HG03175 (cell line): Measurements from ENCODE around the gene CEP112.

Source experiments
- ATAC-seq: cut with Tn5 transposase; IDR thresholded peaks from one replicate; pipeline ENCODE4 v1.9.1; 2021; ENCODE audit warnings: mild to moderate bottlenecking, moderate library complexity; ENCODE audit not compliant: unreplicated experiment

CEP112 gene

DNA sequence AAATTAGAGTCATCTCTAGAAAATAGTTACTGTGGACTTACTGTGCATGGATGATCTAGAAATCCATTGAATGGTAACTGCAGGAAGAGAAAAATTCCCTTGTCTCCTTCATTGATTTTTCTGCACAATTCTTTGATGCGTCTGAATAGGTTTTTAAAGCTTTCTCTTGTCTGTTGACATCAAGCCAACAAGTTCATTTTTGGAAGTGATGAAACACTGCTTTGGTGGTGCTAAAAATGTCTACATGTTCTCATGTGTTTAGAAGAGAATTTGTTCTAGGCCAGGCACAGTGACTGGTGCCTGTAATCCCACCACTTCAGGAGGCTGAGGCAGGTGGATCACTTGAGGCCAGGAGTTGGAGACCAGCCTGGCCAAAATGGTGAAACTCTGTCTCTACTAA is 573.4 kb downstream of the CEP112 start:
- ATAC-seq, result no peak

- no peak for ATAC-seq
Observed at GRCh38 chr17:65617496-65617895, 574.4 kb downstream of the CEP112 start.

GRCh38 chr17:65609749-65610148 is 582.2 kb downstream of the CEP112 start:
- ATAC-seq, result no peak

DNA sequence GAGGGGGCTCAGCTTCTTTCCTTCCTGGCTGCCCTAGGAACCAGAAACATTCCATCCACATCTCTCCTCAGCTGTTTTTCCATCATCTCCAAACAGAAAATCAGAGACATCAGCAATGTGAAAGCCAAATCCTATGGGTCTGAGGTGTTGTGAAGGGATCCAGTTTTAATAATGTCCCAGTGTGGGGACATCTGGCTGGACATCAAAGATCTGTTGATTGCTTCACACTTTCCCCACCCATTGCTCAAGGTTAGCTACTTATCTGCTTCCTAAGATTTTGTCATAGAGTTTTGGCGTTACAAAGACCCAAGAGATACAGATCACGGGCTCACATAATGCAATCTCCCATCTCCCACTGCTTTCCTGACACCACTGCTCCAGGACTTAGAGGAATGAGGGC is 582.6 kb downstream of the CEP112 start:
- ATAC-seq, result no peak

- no peak for ATAC-seq
Observed at GRCh38 chr17:65604070-65604469, 587.9 kb downstream of the CEP112 start.

DNA sequence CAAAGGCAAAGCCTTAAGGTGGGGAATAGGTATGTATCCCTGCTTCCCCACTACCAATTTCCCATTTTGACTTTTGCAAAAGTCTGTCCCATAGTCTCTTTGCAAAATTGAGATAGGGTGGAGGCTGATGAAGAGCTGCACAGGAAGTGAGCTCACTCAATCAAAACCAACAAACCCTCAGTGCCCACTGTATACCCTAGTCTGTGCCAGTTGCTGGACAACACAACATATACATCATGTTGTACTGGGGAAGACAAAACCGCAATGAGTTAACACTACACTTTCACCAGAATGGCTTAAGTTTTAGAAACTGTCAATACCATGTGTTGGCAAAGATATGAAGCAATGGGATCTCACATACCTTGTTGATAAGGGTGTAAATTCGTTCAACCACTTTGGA is 590.1 kb downstream of the CEP112 start:
- ATAC-seq, result no peak

GRCh38 chr17:65601145-65601544 is 590.8 kb downstream of the CEP112 start:
- no peak for ATAC-seq

DNA sequence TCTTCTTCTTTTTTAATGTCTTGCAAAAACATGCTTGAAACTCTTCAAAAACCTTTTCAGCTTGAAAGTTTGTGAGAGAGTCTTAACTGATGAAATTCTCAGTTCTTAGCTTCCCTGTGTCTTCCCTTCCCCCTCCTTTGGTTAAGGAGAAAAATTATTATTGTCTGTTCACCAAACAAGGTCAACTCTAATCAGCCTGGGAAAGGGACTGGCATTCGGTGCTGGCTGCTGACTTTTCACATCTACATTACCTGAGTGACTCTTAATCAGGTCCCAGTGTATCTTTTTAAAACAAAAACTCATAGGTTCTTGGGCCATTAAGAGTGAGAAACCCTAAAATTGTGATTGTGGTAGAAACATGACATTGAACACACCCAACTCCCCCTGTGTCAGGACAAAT is 591.4 kb downstream of the CEP112 start:
- no peak for ATAC-seq

- ATAC-seq, result no peak
Observed at GRCh38 chr17:65599650-65600049, 592.3 kb downstream of the CEP112 start.

- no peak for ATAC-seq
Observed at GRCh38 chr17:65598746-65599145, 593.2 kb downstream of the CEP112 start.

DNA sequence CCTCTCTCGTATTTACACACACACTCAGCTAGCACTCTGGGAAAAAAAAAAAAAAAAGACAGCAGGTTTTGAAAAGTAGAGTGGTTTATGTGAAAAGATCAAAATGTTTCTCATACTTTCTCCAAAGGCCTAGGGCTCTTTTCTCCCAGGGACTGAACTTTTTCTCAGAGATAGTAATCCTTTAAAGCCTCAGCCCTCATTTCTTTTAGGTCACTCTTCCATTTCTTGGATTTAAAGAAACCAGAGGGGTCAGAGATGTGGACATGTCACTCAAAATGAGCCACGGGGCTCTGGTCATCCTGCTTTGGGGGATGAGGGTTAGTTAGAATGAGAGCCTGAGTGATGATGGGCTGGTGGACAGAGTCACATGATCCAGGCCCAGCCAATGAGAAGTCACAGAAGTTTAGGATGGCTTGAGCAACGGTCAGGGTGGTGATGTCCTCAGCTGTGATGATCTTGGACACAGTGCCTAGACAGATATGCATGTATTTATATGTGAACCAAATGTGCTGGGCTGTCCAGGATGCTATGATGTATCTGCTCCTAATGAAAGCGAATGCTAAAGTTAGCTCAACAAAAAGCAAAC is 596.8 kb downstream of the CEP112 start:
- no peak for ATAC-seq

- no peak for ATAC-seq
Observed at GRCh38 chr17:65593855-65594845, 597.8 kb downstream of the CEP112 start.

DNA sequence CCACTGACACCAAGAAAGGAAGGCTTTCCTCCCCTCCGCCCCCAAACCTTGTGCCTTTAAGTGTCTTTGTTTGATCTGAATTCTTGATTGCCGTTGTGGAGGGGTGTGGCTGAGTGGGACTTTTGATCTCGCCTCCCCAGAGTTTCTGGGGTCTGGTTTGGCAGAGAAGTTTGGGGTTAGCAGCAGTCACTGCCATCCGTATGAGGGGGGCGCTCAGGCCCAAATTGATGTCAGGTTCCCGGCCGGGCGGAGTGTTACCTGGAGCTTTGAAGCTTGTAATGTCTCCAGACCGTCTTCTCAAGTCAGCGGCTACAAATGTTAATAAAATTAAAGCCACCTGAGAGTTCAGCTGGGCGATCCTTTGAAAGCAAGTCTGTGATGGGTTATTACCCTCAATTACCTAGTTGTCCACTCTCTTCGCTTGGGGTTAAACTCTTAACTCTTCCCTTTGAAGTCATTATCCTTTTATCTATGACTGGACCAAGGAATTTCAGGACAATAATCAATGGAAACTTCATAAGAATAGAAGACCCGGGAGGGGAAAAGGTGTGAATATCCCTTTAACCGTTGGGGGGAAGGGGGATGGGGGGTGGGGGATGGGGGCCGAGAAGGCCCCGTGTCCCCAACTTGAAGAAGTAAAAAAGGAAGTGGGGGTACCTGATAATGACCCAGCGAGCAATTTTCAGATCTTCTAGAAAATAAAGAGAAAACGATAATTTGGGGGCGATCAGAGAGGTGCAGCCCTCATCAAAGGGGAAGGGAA is 598.7 kb downstream of the CEP112 start:
- no peak for ATAC-seq

- no peak for ATAC-seq
Observed at GRCh38 chr17:65592125-65592965, 599.6 kb downstream of the CEP112 start.

DNA sequence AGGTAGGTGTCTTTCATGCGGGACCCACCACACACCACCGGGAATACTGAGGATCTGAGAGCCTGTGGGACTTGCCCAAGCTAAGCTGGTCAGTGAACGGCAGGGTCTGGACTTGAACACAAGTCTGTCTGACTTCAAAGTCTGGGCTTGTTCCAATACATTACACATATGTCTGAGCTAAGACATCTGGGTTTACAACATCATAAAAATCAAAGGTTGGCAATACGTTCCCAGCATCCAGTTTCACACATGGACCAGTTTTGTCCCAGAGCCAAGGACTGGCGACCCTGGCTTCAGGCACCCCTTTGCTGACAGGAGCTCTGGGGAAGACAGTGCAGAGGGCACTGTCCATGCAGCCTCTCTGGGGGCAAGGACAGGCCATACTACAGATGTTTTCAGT is 602.6 kb downstream of the CEP112 start:
- no peak for ATAC-seq

- no peak for ATAC-seq
Observed at GRCh38 chr17:65588181-65588808, 603.6 kb downstream of the CEP112 start.

DNA sequence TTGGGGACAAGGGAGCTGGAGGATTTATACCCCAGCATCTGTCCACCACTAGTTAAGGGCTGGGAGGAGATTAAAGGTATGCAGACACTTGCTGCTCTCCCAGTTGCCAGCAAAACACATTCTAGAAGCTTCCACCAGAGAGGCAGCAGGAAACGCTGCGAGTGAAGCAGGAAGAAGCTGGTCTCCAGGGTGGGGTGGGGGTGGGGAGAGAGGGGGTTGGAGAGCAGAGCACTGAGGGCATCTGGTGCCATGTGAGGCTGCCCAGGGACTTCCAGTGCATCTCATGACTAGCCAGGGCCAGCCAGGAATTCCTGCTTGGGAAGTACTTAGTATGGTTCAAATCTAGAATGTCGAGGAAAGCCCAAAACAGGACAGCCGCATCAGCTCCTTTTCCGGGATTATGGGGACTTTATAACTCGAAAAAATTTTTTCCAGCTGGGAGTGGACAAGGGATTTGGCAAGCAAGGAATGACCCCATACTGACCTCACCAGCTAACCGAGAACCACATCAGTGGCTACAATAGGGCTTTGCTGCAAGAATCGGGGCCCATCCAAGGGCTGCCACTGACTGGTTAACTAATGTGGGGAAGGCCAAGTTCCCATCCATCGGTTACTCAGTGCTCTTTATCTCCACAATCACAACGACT is 604.3 kb downstream of the CEP112 start:
- ATAC-seq, result no peak

DNA sequence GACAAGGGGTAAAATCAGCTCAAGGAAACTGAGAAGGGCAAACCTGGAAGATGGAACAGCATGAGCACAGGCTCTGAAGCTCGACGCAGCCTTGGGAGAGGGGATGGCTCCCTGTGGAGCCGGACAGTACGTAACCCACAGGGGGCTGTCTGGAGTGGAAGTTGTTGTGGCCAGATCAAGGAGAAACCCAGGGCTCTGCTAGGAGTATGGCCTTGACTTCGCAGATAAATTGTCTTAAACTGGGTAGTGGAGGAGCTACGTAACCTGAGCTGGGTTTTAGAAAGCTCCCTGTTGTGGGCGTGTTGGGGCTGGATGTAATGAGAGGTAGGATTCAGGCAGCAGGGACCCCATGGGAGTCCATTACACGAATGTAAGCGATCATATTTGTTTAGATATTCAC is 605.0 kb downstream of the CEP112 start:
- ATAC-seq, result no peak
